WI38 (cell line): ENCODE measurements around the gene SRPK2.
"Not testable (repeated sequence)": the region's sequence is repeated elsewhere in the genome, so short reads cannot be mapped to it uniquely, and the experiment has no call there.

Experiments used
- H3K4me3 ChIP-seq: 2 replicates; pipeline ENCODE4 v1.5.1; 2011; ENCODE audit warnings: low read depth, mild to moderate bottlenecking, control low read depth, low read length
- TF ChIP-seq, protein P1 (sequence below): IDR thresholded peaks from 2 replicates; pipeline ENCODE4 v1.5.1; 2012; ENCODE audit warnings: low read depth, mild to moderate bottlenecking, control low read depth, low read length

SRPK2 gene

DNA sequence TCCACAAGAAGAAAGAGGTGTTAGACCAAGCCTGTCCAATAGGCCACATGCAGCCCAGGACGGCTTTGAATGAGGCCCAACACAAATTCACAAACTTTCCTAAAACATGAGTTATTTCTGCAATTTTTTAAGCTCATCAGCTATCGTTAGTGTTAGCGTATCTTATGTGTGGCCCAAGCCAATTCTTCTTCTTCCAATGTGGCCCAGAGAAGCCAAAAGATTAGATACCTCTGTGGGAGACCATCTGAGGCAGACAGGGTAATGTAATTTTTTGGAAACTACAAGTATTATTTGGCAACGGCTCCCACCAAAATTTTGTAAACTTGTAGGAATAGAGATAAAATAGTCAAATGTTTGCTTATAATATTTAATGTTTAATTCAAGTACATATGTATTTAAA, 153.8 kb downstream of the SRPK2 start:
- no peak overlapping the region for H3K4me3 ChIP-seq
- TF ChIP-seq, protein P1, sequence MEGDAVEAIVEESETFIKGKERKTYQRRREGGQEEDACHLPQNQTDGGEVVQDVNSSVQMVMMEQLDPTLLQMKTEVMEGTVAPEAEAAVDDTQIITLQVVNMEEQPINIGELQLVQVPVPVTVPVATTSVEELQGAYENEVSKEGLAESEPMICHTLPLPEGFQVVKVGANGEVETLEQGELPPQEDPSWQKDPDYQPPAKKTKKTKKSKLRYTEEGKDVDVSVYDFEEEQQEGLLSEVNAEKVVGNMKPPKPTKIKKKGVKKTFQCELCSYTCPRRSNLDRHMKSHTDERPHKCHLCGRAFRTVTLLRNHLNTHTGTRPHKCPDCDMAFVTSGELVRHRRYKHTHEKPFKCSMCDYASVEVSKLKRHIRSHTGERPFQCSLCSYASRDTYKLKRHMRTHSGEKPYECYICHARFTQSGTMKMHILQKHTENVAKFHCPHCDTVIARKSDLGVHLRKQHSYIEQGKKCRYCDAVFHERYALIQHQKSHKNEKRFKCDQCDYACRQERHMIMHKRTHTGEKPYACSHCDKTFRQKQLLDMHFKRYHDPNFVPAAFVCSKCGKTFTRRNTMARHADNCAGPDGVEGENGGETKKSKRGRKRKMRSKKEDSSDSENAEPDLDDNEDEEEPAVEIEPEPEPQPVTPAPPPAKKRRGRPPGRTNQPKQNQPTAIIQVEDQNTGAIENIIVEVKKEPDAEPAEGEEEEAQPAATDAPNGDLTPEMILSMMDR = no peak

DNA sequence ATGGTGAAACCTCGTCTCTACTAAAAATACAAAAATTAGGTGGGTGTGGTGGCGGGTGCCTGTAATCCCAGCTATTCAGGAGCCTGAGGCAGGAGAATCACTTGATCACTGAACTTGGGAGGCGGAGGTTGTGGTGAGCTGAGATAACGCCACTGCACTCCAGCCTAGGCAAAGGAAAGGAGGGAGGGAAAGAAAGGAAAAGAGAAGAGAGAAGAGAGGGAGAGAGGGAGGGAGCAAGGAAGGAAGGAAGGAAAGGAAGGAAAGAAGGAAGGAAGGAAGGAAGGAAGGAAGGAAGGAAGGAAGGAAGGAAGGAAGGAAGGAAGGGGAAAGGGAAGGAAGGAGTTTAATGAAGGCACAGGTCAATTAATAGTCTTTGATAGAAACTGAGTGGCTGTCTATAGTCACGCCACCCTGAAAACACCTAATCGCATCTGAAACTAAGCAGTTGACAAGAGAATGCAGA, 155.9 kb downstream of the SRPK2 start:
- H3K4me3 ChIP-seq = not testable (repeated sequence)

DNA sequence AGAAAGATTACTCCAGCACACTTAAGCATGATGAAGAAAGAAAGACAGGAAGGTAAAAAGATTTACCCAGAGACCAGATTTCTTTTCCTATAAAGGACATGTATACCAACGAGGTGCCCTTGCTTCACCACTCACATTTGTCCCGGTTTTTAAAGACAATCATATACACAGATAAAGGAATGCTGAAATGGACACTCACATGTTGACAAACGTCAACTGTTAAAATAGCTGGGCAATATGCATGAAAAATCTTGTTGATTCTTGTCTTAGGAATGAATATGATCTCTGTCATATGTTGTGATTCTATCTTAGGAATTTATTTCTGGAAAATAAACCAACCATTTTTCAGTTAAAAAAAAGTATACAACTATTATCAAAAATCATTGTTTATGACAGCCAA, 158.2 kb downstream of the SRPK2 start:
- H3K4me3 ChIP-seq = no peak overlapping the region
- TF ChIP-seq, protein P1 = no peak

DNA sequence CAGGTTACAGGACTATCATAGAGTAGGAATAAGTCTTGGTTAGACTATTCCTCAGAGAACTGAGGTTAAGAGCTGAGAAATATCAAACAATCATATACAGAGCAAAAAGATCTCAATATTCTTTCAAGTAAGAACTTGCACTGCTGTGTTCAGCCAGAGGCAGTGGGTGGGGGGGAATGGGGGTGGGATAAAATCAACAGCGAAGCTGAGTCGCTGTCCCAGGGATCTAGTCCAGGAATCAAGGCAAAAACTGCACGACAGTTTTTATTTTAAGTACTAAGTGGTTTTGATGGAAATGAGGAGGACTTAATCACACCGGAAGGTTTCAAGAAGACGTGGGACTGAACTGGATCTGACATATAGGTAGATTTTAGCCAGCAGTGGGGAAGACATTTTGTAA, 159.1 kb downstream of the SRPK2 start:
- TF ChIP-seq, protein P1 = no peak

DNA sequence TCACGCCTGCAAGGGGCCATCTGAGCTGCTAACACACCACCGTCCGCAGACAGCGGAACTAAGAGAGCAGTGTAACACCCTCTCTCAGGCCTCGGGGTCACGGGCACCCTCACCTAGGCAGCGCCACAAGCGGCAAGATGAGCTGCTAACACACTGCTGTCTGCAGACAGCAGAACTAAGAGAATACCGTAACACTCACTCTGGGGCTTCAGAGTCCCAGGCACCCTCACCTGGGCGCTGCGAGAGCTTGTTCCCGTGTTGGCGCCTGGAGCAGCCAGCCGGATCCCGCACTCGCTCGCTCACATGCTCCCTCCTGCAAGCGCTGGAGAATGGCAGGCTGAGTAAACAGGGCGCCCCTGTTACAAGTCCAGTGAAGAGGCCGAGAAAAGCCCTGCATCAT, 160.2 kb downstream of the SRPK2 start:
- no peak overlapping the region for H3K4me3 ChIP-seq
- TF ChIP-seq, protein P1 = no peak

More for the DNA sequence above, 159.1 kb downstream of the SRPK2 start:
- no peak overlapping the region for H3K4me3 ChIP-seq

DNA sequence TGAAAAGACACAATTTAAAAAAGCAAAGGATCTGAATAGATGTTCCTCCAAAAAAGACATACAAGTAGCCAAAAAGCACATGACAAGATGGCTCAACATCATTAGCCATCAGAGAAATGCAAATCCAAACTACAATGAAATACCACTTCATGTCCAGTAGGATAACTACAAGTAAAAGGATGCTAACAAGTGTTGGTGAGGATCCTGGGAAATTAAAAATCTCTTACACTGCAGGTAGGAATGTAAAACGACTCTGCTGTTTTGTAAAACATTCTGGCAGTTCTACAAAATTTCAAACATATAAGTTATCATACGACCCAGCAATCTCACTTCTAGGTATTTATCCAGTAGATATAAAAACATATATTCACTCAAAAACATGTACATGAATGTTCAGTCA, 161.3 kb downstream of the SRPK2 start:
- TF ChIP-seq, protein P1 = no peak
- H3K4me3 ChIP-seq = no peak overlapping the region

DNA sequence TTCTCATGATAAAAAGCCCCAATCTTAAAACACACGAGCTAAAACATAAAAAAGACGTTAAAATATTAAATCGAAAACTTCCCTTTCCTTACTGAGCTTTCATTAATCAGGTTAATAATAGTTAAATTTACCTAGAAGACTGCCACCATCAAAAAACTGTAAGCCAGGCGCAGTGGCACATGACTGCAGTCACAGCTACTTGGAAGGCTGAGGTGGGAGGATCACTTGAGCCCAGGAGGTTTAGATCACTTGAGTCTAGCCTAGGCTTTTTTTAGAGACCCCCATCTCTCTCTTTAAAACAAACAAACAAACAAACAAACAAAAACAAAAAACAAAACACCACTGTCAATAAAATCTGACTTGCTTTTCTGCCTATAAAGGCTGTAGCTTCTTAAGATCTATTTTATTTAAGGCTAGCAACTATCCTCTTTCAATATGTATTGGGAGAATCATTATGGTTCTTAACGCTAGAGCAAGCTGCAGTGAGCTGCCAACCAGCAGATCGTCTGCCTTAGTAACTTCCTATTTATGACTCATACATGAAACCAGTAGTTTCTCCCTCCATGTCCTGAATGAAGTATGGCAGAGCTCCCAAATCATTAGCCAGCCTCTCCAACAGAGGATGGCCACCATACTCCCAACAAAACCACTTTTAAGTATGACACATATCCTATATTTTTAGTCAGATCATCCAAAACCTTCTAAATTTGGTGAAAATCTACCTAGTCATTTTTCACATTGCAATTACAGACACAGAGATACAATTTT, 163.7 kb downstream of the SRPK2 start:
- TF ChIP-seq, protein P1 = no peak
- H3K4me3 ChIP-seq = no peak overlapping the region

DNA sequence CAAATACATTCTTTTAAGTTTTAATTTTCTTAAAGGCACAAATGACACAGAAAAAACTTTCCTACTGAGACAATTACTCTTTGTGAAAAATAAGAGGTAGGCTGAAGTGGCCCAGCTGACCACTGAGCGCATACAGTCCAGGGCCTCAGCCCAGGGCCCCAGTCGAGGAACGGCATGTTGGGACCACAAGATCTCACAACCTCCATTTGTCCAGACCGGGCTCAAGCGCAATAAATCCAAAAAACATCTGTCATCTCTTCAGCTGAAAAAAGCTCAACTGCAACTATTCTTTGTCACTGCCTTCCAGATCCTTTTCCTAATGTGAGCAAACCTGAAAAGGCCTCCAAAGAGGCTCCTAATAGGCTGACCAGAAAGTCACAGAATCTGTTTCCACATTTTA, 165.8 kb downstream of the SRPK2 start:
- H3K4me3 ChIP-seq = no peak overlapping the region
- TF ChIP-seq, protein P1 = no peak
